C1 segment of cervical spinal cord (tissue), 14 donors: Measurements from ENCODE around the gene TMEM198.
A peak's percentile ranks its signal among the peaks of the same experiment; 100 is the strongest.

Experiments
- DNase-seq, 14 donors: peaks; one replicate each; lab custom pipeline; 2025; lab: John Stamatoyannopoulos, UW

The TMEM198 gene

DNA sequence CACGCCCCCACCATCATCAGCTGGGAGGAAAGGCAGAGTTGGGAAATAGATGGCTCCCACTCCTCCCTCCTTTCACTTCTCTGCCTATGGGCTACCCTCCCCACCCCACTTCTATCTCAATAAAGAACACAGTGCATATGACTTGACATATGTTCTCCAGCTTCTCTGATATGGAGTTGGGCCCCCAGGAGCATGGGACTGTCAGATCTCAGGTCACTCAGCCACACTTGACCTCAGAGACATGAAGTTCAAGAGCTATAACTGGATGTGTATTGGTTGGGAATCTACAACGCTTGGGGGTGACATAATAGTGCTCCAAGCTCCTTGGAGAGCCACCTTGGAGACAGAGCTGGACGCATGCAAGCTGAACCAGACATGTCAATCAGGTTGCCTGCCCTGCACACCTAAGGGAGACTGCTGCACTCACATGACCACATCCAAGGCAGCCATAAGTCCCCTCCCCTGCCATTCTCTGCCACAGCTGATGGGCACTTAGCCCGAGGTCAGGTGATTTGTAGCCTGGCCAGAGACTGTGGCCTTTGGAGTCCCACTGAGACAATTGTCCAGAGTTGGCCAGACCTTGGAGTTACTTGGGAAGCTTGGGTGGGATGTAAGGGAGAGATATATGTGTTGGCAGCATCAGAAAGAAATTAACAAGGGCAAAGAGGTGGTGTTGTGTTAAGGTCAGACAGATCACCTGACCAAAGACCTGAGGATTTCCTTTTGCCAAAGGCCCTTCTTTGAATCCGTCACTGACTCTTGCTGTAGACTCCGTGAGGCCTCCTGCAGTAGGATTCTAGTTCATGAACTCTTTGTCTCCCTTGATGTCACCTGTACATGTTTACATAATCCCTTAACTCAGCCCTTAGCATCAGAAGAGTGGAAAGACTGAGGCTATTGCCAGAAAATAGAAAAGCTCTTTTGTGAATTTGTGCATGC is 32.0 kb downstream of the TMEM198 start:
- DNase-seq: no peak

GRCh38 chr2:219576505-219577388 is 32.9 kb downstream of the TMEM198 start:
- peak in 3 of 14 donors; percentile 4 to 8 (median 7) for DNase-seq

DNA sequence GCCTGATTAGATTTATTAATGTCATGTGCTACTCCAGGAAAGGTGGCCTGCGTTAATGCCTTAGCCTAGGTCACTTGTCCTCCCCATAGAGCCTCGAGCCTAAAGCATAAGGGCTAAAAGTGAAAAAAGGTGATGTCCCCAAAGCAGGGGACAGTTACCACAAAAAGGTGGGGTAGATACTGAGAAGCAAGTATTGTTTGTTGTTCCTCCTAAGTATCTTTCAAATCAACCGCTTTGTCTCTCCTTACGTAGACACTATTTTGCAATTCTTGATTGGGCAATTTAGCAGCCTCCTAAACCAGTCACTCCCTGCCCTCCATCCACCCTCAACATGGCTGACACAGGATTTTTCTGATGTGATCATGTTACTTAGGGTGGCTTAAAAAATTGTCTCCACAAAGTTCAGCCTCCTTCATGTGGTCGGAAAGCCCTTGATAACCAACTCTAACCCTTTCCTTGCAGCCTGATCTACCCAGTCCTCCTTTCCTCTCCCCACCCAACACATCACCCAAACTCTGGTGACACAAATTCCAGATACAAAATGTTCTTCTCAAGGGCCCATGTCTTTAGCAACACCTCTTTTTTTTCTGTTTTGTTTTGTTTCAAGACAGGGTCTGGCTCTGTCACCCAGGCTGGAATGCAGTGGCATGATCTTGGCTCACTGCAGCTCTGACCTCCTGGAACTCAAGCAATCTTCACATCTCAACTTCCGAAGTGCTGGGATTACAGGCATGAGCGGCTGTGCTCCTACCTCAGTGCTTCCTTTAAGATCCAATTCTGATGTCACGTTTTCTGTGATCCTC is 35.2 kb downstream of the TMEM198 start:
- no peak for DNase-seq

- DNase-seq: no peak
Observed at GRCh38 chr2:219581346-219581745, 37.5 kb downstream of the TMEM198 start.

- DNase-seq: no peak
Observed at GRCh38 chr2:219591091-219591490, 47.3 kb downstream of the TMEM198 start.

DNA sequence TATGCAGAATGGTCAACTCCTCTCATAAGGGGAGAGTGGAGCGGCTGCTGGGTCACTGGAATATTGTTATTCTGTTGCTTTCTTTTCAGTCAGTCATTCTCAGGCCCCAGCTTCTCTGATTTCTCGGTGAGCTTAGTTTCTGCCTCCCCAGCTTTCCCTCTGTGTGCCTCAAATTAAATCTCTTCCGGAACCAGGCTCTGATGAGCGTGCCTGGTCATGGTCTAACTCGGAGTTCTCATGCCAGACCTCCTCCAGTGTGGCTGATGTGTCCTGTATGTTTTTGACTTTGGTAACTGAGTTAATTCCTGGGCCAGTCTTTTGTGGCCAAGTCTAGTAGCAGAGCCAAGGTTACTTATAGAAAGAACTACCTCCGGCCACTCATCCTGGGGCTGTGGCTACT is 48.9 kb downstream of the TMEM198 start:
- no peak for DNase-seq

GRCh38 chr2:219593154-219593553 is 49.3 kb downstream of the TMEM198 start:
- no peak for DNase-seq

GRCh38 chr2:219595256-219595655 is 51.4 kb downstream of the TMEM198 start:
- DNase-seq: no peak

DNA sequence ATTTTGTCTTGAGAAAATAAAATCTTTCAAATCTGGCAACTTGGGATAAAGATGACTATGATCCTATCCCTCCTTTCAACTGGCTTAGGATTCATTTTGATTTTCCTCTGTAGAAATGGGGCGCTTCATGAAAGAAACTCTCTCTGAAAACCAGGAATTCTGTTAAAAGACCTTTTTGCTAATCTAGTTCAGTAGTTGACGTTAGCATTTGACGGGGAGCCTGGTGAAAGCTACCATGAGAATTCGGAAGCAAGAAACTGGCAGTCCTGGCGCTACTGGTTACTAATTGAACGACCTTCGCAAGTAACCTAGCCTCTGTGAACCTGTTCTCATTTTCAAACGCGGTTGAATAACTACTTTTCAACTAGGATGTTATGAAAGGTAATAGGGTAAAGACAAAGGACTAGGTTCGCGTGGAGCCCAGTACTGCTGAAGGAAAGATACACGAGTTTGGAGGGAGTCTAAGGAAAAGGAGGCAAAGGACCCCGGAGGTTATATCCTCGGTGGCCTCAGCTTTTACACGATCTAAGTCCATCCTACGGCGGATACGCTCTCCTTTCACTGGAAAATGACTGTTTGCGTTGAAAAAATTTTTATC is 53.2 kb downstream of the TMEM198 start:
- peak in 1 of 14 donors; percentile 21 for DNase-seq

DNA sequence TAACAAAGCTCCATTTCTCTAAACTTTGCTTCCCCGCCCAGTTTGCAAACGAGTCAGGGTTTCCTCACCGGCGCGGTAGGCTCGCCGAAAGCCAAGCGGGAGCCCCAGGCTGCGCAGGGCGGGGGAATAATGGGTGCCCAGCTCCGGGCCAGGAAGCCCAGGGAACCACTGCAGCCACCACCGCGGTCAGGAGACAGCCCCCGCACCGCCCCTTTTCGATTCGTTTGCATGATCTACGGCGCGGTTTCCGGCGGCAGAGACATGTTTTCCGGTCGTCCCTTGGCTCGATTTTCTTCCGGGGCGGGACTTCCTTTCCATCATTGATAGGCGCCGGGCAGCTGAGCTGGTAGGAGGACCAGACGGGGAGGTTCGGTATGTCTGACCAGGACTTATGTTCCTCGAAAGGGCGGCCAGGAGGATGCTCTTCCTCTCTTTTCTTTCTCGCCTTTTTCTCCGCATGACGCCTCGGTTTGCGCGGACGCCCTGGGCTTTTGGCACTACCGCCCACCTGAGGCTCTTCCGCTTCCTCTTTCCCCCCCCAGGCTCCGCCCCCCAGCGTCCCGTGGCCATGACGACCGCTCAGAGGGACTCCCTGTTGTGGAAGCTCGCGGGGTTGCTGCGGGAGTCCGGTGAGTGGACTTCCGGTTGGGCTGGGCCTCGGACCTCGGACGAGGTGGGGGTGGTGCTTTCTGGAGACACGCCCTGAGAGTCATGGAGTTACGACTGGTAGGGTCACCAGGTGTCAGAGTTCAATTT is 53.9 kb downstream of the TMEM198 start, which contains the start of gene STK11IP:
Gene STK11IP (plus strand): TSS at position 306 of the 756 bp plus-strand sequence. CDS start 263 bp downstream, at position 569.
- DNase-seq: peak; percentile 73 to 99 (median 97)

- DNase-seq: no peak
Observed at GRCh38 chr2:219598308-219599078, 54.7 kb downstream of the TMEM198 start.
